CD4-positive, alpha-beta T cell (primary cell): ENCODE measurements around the gene PIP5K1B. TPM values are rescaled to one million over a fixed set of nuclear protein-coding genes. Genes with fewer than 3 reads are reported as not detected.

Source experiments
- ATAC-seq: fragments of 200-7000 bp; cut with Tn5 transposase; one replicate; pipeline ENCODE4 v1.10.0; 2022; ENCODE audit warnings: mild to moderate bottlenecking; ENCODE audit not compliant: poor library complexity
- CTCF ChIA-PET: fragments of 350-600 bp; sonication (Branson Sonifier 250); formaldehyde crosslinking; loops from one replicate; lab custom pipeline; 2021; ENCODE audit warnings: antibody characterized with exemption, inconsistent platforms; lab: Charles Lee
- POLR2A ChIA-PET: fragments of 350-600 bp; sonication (Branson Sonifier 250); formaldehyde crosslinking; loops from one replicate; lab custom pipeline; 2021; ENCODE audit warnings: antibody characterized with exemption, inconsistent platforms; lab: Charles Lee
- DNase-seq, 14 experiments: peaks; one replicate each; pipeline ENCODE4 v3.0.0-alpha.2; 2013 to 2020; ENCODE audit warnings: mixed read lengths in 2 of 14
- H3K27ac ChIP-seq, 2 donors: one replicate each; pipeline versions ENCODE4 v1.5.1 to v1.7.0; 2013; ENCODE audit warnings: low read length in 2 of 2, low read depth in 1 of 2, mild to moderate bottlenecking in 1 of 2
- H3K27me3 ChIP-seq, 2 experiments: 1 replicate in 1 of 2; 2 replicates in 1 of 2; pipeline versions ENCODE4 v1.6.1 to v1.7.0; 2013; ENCODE audit warnings: low read length in 2 of 2, control low read depth in 1 of 2, mild to moderate bottlenecking in 1 of 2, moderate library complexity in 1 of 2; ENCODE audit not compliant: insufficient read depth in 2 of 2, control insufficient read depth in 1 of 2
- H3K36me3 ChIP-seq: one replicate; pipeline ENCODE4 v1.6.1; 2013; ENCODE audit warnings: low read length, control low read depth; ENCODE audit not compliant: insufficient read depth
- H3K4me1 ChIP-seq: one replicate; pipeline ENCODE4 v1.6.1; 2013; ENCODE audit warnings: low read length, control low read depth; ENCODE audit not compliant: insufficient read depth
- H3K4me3 ChIP-seq: one replicate; pipeline ENCODE4 v1.5.1; 2013; ENCODE audit warnings: mild to moderate bottlenecking, low read length, moderate library complexity
- H3K9me3 ChIP-seq, 2 experiments: 1 replicate in 1 of 2; 2 replicates in 1 of 2; pipeline versions ENCODE4 v1.6.1 to v1.7.0; 2013; ENCODE audit warnings: low read length in 2 of 2, mild to moderate bottlenecking in 2 of 2, control low read depth in 1 of 2, moderate library complexity in 1 of 2; ENCODE audit not compliant: control insufficient read depth in 1 of 2, insufficient read depth in 1 of 2
- H3K27ac Mint-ChIP-seq: one replicate; pipeline ENCODE4 v1.8.0; 2020; ENCODE audit warnings: mixed read lengths
- H3K27me3 Mint-ChIP-seq: one replicate; pipeline ENCODE4 v1.8.0; 2021; ENCODE audit warnings: mixed read lengths
- H3K36me3 Mint-ChIP-seq: one replicate; pipeline ENCODE4 v1.8.0; 2021; ENCODE audit warnings: low read depth, mixed read lengths
- H3K4me1 Mint-ChIP-seq: one replicate; pipeline ENCODE4 v1.8.0; 2021; ENCODE audit warnings: low read depth, mixed read lengths
- H3K4me3 Mint-ChIP-seq: one replicate; pipeline ENCODE4 v1.8.0; 2020; ENCODE audit warnings: mild to moderate bottlenecking, mixed read lengths
- H3K9me3 Mint-ChIP-seq: one replicate; pipeline ENCODE4 v1.8.0; 2020; ENCODE audit warnings: mixed read lengths
- intact Hi-C, 2 experiments: fragments of 100-400 bp; cut with DNase I in 1 of 2; cut with micrococcal nuclease in 1 of 2; formaldehyde crosslinking; loops; one replicate each; pipeline versions ENCODE4 v1.15.1 to v1.9.0; 2023 to 2025; cut with DNase I, micrococcal nuclease
- total RNA-seq, 174 experiments: library from RNA in 2 of 174; stranded (reverse) in 2 of 174; gene quantifications; one replicate each; pipeline ENCODE4 v1.2.3 and lab custom pipeline; 2021 to 2026
- TF ChIP-seq, protein P1 (sequence below): fragments of 200-600 bp; IDR thresholded peaks from one replicate; pipeline ENCODE4 v1.8.0; 2022; ENCODE audit warnings: antibody characterized with exemption, mild to moderate bottlenecking

PIP5K1B gene
- total RNA-seq, 2 experiments from 2014 or later = not detected

DNA sequence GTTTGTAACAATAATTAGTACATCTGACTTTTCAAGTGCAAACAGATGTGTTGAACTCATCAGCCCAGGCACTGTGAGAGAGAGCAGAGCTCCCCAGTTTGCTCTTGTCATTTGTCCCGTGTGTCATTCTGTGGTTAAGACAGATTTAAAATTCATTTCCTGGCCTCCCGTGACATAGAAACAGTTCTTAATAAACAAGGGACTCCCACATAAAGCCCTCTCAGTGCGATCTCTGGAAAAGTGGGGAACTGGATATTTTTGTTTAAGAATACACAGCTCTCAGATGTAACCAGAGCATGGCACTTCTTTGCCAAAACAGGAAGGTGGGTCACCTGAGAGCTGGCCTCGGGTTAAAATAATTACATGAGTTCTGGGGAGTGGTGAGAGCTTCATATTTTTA, 250.3 kb downstream of the PIP5K1B start:
- H3K36me3 Mint-ChIP-seq = no peaks in the 10 kb centered on the region
- H3K27ac Mint-ChIP-seq = no peak overlapping the region
- H3K4me1 Mint-ChIP-seq = peaks cover 15% of the 10 kb centered on the region
- ChIA-PET POLR2A (no interaction called here), CTCF (interaction anchor here (1.1 kb wide), 1 partner anchor 39 kb away, joined by 3 read pairs; no protein-coding TSS in a partner anchor)
- peaks cover 6% of the 10 kb centered on the region for H3K27me3 Mint-ChIP-seq
- no peaks in the 10 kb centered on the region for H3K9me3 Mint-ChIP-seq
- no peak overlapping the region for H3K4me3 Mint-ChIP-seq
- Histone ChIP-seq H3K4me3 (no peak overlapping the region), H3K27me3 (no peaks in the 10 kb centered on the region), H3K9me3 (peaks cover 0 to 3% of the 10 kb centered on the region in 2 experiments), H3K27ac (no peak overlapping the region), H3K4me1 (no peaks in the 10 kb centered on the region), H3K36me3 (no peaks in the 10 kb centered on the region)
- DNase-seq (peak in 1 of 14 experiments; percentile 6), ATAC-seq (no peak)
- intact Hi-C loops = no loop called here
- TF ChIP-seq, protein P1, sequence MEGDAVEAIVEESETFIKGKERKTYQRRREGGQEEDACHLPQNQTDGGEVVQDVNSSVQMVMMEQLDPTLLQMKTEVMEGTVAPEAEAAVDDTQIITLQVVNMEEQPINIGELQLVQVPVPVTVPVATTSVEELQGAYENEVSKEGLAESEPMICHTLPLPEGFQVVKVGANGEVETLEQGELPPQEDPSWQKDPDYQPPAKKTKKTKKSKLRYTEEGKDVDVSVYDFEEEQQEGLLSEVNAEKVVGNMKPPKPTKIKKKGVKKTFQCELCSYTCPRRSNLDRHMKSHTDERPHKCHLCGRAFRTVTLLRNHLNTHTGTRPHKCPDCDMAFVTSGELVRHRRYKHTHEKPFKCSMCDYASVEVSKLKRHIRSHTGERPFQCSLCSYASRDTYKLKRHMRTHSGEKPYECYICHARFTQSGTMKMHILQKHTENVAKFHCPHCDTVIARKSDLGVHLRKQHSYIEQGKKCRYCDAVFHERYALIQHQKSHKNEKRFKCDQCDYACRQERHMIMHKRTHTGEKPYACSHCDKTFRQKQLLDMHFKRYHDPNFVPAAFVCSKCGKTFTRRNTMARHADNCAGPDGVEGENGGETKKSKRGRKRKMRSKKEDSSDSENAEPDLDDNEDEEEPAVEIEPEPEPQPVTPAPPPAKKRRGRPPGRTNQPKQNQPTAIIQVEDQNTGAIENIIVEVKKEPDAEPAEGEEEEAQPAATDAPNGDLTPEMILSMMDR = no peak

GRCh38 chr9:68957479-68957878, 252.4 kb downstream of the PIP5K1B start:
- intact Hi-C loops = no loop called here
- H3K9me3 ChIP-seq = peaks cover 0 to 3% of the 10 kb centered on the region in 2 experiments
- no peaks in the 10 kb centered on the region for H3K9me3 Mint-ChIP-seq
- peaks cover 15% of the 10 kb centered on the region for H3K4me1 Mint-ChIP-seq
- H3K36me3 ChIP-seq = no peaks in the 10 kb centered on the region
- POLR2A ChIA-PET = no interaction called here
- H3K27me3 Mint-ChIP-seq = peaks cover under 1% of the 10 kb centered on the region
- CTCF ChIA-PET = no interaction called here
- H3K4me3 Mint-ChIP-seq = no peak overlapping the region
- ATAC-seq (no peak), DNase-seq (no peak)
- H3K4me1 ChIP-seq = no peaks in the 10 kb centered on the region
- no peak overlapping the region for H3K4me3 ChIP-seq
- H3K27me3 ChIP-seq = no peaks in the 10 kb centered on the region
- TF ChIP-seq, protein P1 = no peak
- H3K27ac Mint-ChIP-seq = no peak overlapping the region
- no peaks in the 10 kb centered on the region for H3K36me3 Mint-ChIP-seq
- no peak overlapping the region for H3K27ac ChIP-seq

- Histone ChIP-seq H3K9me3 (peaks cover 0 to 3% of the 10 kb centered on the region in 2 experiments), H3K4me1 (no peaks in the 10 kb centered on the region), H3K36me3 (no peaks in the 10 kb centered on the region), H3K27ac (no peak overlapping the region), H3K27me3 (no peaks in the 10 kb centered on the region), H3K4me3 (no peak overlapping the region)
- Mint-ChIP-seq H3K27me3 (no peaks in the 10 kb centered on the region), H3K4me3 (no peak overlapping the region), H3K36me3 (no peaks in the 10 kb centered on the region), H3K9me3 (no peaks in the 10 kb centered on the region), H3K4me1 (no peaks in the 10 kb centered on the region), H3K27ac (no peak overlapping the region)
- TF ChIP-seq, protein P1 = no peak
- ATAC-seq (no peak), DNase-seq (no peak)
- ChIA-PET CTCF (no interaction called here), POLR2A (no interaction called here)
- intact Hi-C loops = no loop called here
Observed at GRCh38 chr9:68961587-68961986, 256.5 kb downstream of the PIP5K1B start.
